Coronary artery (tissue), 2 donors: ENCODE measurements around the gene LTBP3.

Experiments
- DNase-seq: peaks from one replicate; pipeline ENCODE4 v3.0.0-alpha.2; 2017; ENCODE audit warnings: low spot score
- H3K27ac ChIP-seq, 2 donors: fragments of 200-600 bp; sonication (generic); one replicate each; pipeline ENCODE4 v1.5.1; 2016 to 2019
- H3K4me3 ChIP-seq: fragments of 200-600 bp; sonication (generic); 2 replicates; pipeline ENCODE4 v1.5.1; 2016; ENCODE audit warnings: mild to moderate bottlenecking, moderate library complexity
- TF ChIP-seq, protein P1 (sequence below): fragments of 200-600 bp; sonication (generic); IDR thresholded peaks from one replicate; pipeline ENCODE4 v1.5.1; 2019; ENCODE audit warnings: antibody characterized with exemption

The LTBP3 gene

DNA sequence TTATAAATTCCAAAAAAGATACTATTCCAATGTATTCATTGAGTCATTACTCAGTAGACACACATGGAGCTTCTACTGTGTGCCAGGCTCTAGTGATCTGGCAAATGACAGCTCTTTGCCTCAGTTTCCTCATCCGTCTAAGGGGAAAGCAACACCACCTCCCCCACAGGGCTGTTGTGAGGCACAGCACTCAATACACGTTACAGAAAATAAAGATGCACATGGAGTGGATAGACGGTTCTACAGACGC, 65.8 kb downstream of the LTBP3 start:
- Histone ChIP-seq H3K4me3 (peak overlapping the region; percentile 42), H3K27ac (peak overlapping the region; percentile 97 to 98)
- DNase-seq = no peak
- TF ChIP-seq, protein P1, sequence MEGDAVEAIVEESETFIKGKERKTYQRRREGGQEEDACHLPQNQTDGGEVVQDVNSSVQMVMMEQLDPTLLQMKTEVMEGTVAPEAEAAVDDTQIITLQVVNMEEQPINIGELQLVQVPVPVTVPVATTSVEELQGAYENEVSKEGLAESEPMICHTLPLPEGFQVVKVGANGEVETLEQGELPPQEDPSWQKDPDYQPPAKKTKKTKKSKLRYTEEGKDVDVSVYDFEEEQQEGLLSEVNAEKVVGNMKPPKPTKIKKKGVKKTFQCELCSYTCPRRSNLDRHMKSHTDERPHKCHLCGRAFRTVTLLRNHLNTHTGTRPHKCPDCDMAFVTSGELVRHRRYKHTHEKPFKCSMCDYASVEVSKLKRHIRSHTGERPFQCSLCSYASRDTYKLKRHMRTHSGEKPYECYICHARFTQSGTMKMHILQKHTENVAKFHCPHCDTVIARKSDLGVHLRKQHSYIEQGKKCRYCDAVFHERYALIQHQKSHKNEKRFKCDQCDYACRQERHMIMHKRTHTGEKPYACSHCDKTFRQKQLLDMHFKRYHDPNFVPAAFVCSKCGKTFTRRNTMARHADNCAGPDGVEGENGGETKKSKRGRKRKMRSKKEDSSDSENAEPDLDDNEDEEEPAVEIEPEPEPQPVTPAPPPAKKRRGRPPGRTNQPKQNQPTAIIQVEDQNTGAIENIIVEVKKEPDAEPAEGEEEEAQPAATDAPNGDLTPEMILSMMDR = no peak

DNA sequence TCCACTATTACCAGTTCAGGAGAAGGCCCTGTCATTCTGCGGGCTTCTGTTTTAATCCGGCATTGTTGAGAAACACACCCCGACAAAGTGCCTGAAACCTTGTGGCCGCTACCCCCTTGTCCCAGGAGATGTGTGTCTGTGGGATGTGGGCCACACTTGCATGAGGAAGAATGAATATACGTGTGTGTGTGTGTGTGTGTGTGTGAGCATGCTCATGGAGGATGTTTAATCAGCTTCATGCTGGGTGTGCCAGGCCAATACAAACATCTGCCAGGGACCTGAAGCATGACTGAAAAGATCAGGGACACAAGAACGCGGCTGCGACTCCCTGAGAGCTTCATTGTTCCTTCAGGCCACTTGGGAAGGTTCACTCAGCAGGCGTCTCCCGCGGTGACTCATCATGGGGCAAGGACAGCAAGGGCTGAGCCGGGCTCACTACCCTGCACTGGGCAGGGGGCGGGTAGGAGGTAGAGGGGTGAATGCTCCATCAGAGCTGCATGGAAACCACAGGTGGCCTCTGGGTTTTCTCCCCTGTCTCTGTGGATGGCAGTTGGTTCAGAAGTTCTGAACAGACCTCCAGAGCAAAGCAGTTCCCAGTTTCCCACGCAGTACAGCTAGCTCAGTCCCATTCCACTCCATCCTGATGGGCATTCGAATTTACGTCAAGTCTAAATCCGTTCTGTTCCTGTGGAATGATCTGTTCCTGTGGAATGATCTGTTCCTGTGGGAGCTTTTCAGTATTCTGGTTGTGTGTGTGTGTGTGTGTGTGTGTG, 66.4 kb downstream of the LTBP3 start:
- peak; percentile 98 for DNase-seq
- TF ChIP-seq, protein P1 = no peak
- peak overlapping the region; percentile 42 for H3K4me3 ChIP-seq
- H3K27ac ChIP-seq = peak overlapping the region; percentile 97 to 98

DNA sequence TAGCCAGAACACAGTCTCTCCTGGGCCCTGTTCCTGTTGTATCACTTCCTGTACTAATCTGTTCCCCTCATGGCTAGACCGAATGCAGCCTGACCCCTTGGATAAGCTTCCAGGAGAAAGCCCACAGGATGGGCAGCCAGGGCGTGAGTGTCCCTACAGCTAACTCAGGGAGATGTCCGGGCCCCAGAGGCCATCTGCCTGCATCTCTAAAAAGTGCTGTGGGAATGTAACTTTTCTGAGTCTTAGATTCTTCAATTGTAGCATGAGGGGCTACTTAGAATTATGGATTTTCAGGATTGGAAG, 67.0 kb downstream of the LTBP3 start:
- Histone ChIP-seq H3K4me3 (peak overlapping the region; percentile 42), H3K27ac (peak overlapping the region; percentile 97 to 98)
- TF ChIP-seq, protein P1 = no peak
- DNase-seq = peak; percentile 76

DNA sequence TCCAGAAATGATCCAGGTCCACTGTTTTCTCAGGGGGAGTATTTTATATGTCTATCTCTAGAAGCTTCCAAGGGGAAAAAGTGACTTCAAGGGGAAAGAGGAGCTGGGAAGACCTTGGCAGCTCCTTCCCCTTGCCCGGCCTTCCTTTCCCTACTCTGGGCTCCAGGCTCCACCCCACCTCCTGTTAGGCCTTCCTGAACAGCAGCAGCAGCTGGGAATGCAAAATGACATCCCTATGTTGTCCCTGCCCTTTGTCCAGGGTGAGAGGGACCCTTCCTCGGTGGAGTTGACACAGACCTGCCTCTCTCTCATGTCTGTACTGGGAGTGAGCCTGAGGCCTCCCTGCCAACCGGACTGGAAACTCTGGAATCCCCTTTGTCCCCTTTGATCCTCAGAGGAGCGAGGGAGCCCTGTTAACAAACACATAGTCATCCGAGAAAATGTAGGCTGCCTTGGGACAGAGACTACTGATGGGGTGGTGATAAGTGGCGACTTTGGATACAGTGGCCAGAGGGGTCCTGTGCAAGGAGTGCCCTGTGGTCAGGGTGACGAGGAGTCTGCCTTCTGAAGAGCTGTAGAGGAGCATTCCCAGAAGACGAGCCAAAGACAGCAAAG, 68.3 kb downstream of the LTBP3 start:
- peak; percentile 83 for DNase-seq
- H3K4me3 ChIP-seq = peak overlapping the region; percentile 42

DNA sequence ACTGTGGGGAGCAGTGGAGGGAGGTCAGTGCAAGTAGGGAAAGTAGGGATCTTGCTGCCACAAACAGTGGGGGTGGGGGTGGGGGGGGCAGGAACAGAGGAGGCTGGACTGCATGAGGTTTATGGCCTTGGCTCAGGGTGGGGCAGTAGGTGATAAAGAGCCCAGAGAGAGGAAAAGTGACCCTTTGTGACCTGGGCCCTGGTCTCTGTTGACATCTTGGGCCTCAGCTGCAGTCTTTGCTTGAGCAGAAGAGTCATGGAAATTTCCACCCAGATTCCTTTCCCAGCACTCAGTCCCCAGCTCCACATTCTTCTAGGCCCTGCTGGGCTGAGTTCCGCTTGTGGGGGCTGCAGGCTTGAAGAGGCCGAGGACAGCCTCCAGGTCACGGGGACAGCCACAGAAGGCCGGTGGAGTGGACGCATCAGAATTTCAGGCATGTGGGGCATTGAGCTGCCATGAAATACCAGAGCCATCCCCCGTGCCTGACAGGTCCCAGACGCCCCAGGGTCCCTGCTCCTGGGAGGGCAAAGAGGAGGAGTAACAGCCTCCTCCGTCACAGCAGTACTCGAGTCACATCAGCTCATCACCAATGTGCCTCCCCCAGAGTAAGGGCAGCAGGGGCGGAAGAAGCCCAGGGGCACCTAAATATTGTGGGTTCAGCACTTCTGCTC, 69.0 kb downstream of the LTBP3 start:
- TF ChIP-seq, protein P1 = no peak
- peak overlapping the region; percentile 42 for H3K4me3 ChIP-seq
- H3K27ac ChIP-seq = peak overlapping the region; percentile 97 to 98
- peak; percentile 98 for DNase-seq

More for the DNA sequence above, 68.3 kb downstream of the LTBP3 start:
- H3K27ac ChIP-seq = peak overlapping the region; percentile 97 to 98
- TF ChIP-seq, protein P1 = no peak
